Measurements from ENCODE around the gene AFAP1.

- TF ChIP-seq POLR2A (IDR thresholded peaks at IDR 0.05) = no peak
- TF ChIP-seq CTCF (IDR thresholded peaks at IDR 0.05) = no peak
These were observed 229.5 kb downstream of the AFAP1 start for GRCh38 chr4:7710126-7710525.
